Effector memory CD4-positive, alpha-beta T cell (primary cell): ENCODE measurements around the gene DSTYK.
"Not testable (repeated sequence)": the region's sequence is repeated elsewhere in the genome, so short reads cannot be mapped to it uniquely, and the experiment has no call there.

Source experiments
- DNase-seq, 3 donors: peaks; one replicate each; pipeline ENCODE4 v3.0.0-alpha.2; 2020
- H3K27ac ChIP-seq: 2 replicates; pipeline ENCODE4 v1.7.0; 2013; ENCODE audit warnings: mild to moderate bottlenecking, low read length, moderate library complexity; ENCODE audit not compliant: insufficient read depth, poor library complexity, severe bottlenecking
- H3K27me3 ChIP-seq: replicated peaks from 2 replicates; pipeline ENCODE4 v1.7.0; 2013; ENCODE audit warnings: mild to moderate bottlenecking, low read length; ENCODE audit not compliant: insufficient read depth, control insufficient read depth, poor library complexity, severe bottlenecking
- H3K36me3 ChIP-seq: 2 replicates; pipeline ENCODE4 v1.7.0; 2013; ENCODE audit warnings: mild to moderate bottlenecking, low read length, moderate library complexity; ENCODE audit not compliant: control insufficient read depth, insufficient read depth
- H3K4me1 ChIP-seq: 2 replicates; pipeline ENCODE4 v1.7.0; 2013; ENCODE audit warnings: low read length, mild to moderate bottlenecking; ENCODE audit not compliant: control insufficient read depth, insufficient read depth, poor library complexity, severe bottlenecking
- H3K4me3 ChIP-seq: 2 replicates; pipeline ENCODE4 v1.7.0; 2013; ENCODE audit warnings: low read length, low read depth, mild to moderate bottlenecking; ENCODE audit not compliant: insufficient read depth, poor library complexity, severe bottlenecking
- H3K9me3 ChIP-seq: 2 replicates; pipeline ENCODE4 v1.7.0; 2013; ENCODE audit warnings: mild to moderate bottlenecking, low read length, moderate library complexity; ENCODE audit not compliant: control insufficient read depth

The DSTYK gene

DNA sequence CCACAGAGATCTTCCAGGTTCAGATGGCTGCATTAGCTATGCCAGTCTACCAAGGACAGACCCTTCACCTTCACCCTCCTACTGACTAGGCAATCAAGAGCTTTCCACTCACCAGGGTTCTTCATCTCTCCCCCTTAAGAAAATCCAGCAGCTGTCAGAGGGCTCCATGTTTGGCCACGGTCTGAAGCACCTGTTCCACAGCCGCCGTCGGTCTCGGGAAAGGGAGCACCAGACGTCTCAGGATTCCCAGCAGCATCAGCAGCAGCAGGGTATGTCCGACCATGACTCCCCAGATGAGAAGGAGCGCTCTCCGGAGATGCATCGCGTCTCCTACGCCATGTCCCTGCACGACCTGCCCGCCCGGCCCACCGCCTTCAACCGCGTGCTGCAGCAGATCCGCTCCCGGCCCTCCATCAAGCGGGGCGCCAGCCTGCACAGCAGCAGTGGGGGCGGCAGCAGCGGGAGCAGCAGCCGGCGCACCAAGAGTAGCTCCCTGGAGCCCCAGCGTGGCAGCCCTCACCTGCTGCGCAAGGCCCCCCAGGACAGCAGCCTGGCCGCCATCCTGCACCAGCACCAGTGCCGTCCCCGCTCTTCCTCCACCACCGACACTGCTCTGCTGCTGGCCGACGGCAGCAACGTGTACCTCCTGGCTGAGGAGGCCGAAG lies 30.0 kb upstream of the DSTYK start:
- Histone ChIP-seq H3K36me3 (no peaks in the 10 kb centered on the region), H3K9me3 (no peaks in the 10 kb centered on the region), H3K4me3 (no peak overlapping the region), H3K27ac (no peak overlapping the region), H3K27me3 (no peaks in the 10 kb centered on the region), H3K4me1 (no peaks in the 10 kb centered on the region)
- DNase-seq = no peak

DNA sequence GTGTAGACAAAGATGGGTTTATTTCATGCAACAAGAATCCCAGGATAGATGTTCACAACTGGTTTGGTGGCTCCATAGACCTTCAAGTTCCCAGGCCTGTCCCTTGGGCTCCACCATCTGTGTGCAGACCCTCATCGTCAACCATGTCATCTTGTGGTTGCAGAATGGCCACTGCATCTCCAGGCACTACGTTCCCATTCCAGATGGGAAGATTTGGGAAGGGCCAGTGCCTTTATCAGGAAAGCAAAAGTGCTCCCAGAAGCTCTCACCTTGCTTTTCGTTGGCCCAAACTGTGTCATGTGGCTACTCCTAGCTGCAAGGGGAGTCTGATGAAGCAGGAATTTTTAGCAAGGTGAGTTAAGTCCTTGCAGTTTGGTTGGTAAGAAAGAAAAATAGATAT lies 29.1 kb upstream of the DSTYK start:
- Histone ChIP-seq H3K9me3 (no peaks in the 10 kb centered on the region), H3K27ac (no peak overlapping the region), H3K27me3 (no peaks in the 10 kb centered on the region), H3K4me3 (no peak overlapping the region), H3K36me3 (no peaks in the 10 kb centered on the region), H3K4me1 (no peaks in the 10 kb centered on the region)
- DNase-seq = no peak

GRCh38 chr1:205240118-205240517 lies 28.6 kb upstream of the DSTYK start:
- no peaks in the 10 kb centered on the region for H3K4me1 ChIP-seq
- H3K27ac ChIP-seq = no peak overlapping the region
- H3K4me3 ChIP-seq = no peak overlapping the region
- H3K36me3 ChIP-seq = no peaks in the 10 kb centered on the region
- no peaks in the 10 kb centered on the region for H3K27me3 ChIP-seq
- DNase-seq = no peak
- H3K9me3 ChIP-seq = no peaks in the 10 kb centered on the region

DNA sequence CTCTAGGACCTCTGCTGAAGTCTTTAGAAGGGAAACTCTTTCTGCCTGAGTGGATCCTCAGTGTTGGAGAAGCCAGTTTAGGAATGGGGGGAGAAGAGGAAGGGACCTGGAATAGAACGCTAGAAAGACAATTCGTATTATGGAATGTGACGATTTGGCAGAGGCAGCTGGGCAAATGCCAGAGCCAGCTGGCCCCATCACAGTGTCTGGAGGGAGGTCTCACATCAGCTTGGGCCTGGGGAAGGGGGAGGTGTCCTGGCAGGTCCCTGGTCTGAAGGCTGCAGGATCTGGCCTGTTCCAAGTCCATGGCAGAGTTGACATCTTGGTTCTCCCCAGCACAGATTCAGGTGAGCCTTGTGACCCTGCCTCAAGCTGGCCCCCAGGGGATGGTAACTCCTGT lies 27.6 kb upstream of the DSTYK start:
- no peaks in the 10 kb centered on the region for H3K4me1 ChIP-seq
- H3K4me3 ChIP-seq = no peak overlapping the region
- no peaks in the 10 kb centered on the region for H3K27me3 ChIP-seq
- no peak for DNase-seq
- H3K9me3 ChIP-seq = no peaks in the 10 kb centered on the region
- H3K27ac ChIP-seq = no peak overlapping the region
- H3K36me3 ChIP-seq = no peaks in the 10 kb centered on the region

DNA sequence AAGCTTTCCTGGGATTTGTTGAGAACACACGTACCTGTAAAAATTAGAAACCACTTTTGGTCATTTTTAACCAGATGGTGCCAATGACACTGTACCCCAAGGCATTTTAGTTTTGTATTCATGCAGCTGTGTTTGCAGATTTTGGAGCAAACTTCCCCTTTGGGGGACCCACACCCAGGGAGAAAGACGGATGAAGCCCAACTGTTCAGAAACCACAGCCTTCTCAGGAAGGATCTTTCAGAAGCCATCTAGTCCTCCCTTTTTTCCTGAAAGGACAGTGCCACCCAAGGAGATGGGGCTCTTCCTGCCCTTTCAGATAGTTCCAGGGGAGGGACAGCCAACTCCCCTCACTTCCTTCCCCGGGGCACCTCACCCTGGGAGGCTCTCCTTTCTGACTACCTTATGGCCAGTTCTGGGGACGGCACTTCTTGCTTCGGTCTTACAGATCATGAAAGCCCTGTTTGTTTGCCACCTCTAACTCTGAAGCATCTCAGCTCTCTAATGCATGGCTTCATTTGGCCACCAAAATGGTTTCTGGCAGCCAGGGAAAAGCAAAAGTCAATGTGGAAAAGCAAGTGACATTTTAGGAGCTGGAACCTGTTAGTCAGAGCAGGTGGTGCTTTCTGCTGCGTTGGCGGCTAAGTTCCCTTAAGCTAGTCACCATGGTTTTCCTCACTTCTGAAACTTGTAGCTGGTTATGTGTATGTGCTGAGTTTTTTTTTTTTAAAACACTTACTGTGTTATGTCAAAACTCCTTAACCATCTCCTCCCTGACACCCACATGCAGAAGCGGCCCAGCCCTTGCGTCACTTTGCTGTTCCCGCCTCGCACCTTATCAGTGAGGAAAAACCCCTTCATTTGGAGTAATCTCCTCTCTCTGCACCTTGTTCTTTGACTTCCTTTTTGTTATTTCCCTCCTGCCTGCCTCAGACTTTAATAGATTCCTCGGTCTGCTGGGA lies 26.3 kb upstream of the DSTYK start:
- H3K36me3 ChIP-seq = no peaks in the 10 kb centered on the region
- no peaks in the 10 kb centered on the region for H3K9me3 ChIP-seq
- no peak overlapping the region for H3K4me3 ChIP-seq
- H3K4me1 ChIP-seq = no peaks in the 10 kb centered on the region
- no peak overlapping the region for H3K27ac ChIP-seq
- H3K27me3 ChIP-seq = no peaks in the 10 kb centered on the region
- DNase-seq = no peak

- no peak overlapping the region for H3K27ac ChIP-seq
Observed at GRCh38 chr1:205236951-205237475, 25.5 kb upstream of the DSTYK start.

DNA sequence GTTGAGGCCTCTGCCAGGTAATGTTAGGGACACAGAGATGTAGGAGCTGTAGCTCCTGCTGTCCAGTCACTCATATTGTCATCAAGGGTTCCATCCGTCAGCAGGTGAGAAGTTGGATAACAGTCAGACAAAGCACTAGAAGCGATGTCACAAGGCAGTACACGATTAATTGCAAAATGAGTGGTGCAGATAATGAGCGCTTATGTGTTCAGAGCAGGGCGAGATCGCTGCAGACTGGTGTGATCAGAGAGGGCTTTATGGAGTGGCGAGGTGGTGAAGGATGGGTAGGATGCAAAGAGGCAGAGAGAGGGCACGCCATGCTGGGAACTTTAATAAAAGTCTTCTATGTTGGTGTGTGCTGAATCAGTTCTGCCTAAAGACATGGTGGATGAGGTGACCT lies 25.0 kb upstream of the DSTYK start:
- DNase-seq = no peak
- Histone ChIP-seq H3K27ac (no peak overlapping the region), H3K36me3 (no peaks in the 10 kb centered on the region), H3K4me1 (no peaks in the 10 kb centered on the region), H3K9me3 (no peaks in the 10 kb centered on the region), H3K27me3 (no peaks in the 10 kb centered on the region), H3K4me3 (no peak overlapping the region)

More at GRCh38 chr1:205236951-205237475, 25.5 kb upstream of the DSTYK start:
- Histone ChIP-seq H3K27me3 (no peaks in the 10 kb centered on the region), H3K36me3 (no peaks in the 10 kb centered on the region), H3K4me1 (no peaks in the 10 kb centered on the region), H3K9me3 (no peaks in the 10 kb centered on the region), H3K4me3 (no peak overlapping the region)
- no peak for DNase-seq

DNA sequence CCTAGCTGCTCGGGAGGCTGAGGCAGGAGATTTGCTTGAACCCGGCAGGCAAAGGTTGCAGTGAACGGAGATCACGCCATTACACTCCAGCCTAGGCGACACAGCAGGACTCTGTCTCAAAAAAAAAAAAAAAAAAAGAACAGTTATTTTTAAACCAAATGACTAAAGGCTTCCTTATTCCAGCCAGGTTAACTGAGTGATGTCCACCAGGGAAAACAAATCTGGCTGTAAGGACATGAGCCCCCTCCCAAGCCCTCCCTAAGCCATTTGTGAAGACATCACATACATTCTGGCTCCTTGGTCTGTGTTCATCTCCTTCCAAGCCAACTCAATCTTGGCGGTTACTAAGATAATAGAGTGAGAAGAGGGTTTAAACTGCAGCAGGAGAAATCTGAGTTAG lies 24.4 kb upstream of the DSTYK start:
- Histone ChIP-seq H3K4me1 (no peaks in the 10 kb centered on the region), H3K27ac (no peak overlapping the region), H3K36me3 (no peaks in the 10 kb centered on the region), H3K9me3 (no peaks in the 10 kb centered on the region), H3K27me3 (no peaks in the 10 kb centered on the region), H3K4me3 (no peak overlapping the region)
- DNase-seq = no peak

DNA sequence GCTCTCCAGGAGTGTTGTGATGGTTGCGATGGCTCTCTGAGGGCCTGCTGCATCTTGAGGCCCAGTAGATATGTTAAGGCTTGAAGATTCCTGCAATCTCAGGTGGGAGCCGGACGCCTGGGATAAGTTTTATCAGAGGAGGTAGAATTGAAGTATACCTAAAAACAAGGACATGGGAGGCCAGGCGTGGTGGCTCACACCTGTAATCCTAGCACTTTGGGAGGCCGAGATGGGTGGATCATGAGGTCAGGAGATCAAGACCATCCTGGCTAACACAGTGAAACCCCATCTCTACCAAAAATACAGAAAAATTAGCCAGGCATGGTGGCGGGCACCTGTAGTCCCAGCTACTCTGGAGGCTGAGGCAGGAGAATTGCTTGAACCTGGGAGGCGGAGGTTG lies 22.5 kb upstream of the DSTYK start:
- not testable (repeated sequence) for H3K9me3 ChIP-seq, H3K4me1 ChIP-seq, H3K27ac ChIP-seq, H3K27me3 ChIP-seq, H3K4me3 ChIP-seq, H3K36me3 ChIP-seq, DNase-seq

GRCh38 chr1:205232945-205233397 lies 21.5 kb upstream of the DSTYK start:
- DNase-seq = no peak
- Histone ChIP-seq H3K4me3 (no peak overlapping the region), H3K27ac (no peak overlapping the region), H3K4me1 (peaks cover 15% of the 10 kb centered on the region), H3K27me3 (no peaks in the 10 kb centered on the region), H3K36me3 (no peaks in the 10 kb centered on the region), H3K9me3 (no peaks in the 10 kb centered on the region)
